DMS153 (cell line): ENCODE data around the gene FBXO42.

Source experiments
- DNase-seq: peaks from one replicate; lab custom pipeline; 2025; lab: John Stamatoyannopoulos, UW

FBXO42 gene

DNA sequence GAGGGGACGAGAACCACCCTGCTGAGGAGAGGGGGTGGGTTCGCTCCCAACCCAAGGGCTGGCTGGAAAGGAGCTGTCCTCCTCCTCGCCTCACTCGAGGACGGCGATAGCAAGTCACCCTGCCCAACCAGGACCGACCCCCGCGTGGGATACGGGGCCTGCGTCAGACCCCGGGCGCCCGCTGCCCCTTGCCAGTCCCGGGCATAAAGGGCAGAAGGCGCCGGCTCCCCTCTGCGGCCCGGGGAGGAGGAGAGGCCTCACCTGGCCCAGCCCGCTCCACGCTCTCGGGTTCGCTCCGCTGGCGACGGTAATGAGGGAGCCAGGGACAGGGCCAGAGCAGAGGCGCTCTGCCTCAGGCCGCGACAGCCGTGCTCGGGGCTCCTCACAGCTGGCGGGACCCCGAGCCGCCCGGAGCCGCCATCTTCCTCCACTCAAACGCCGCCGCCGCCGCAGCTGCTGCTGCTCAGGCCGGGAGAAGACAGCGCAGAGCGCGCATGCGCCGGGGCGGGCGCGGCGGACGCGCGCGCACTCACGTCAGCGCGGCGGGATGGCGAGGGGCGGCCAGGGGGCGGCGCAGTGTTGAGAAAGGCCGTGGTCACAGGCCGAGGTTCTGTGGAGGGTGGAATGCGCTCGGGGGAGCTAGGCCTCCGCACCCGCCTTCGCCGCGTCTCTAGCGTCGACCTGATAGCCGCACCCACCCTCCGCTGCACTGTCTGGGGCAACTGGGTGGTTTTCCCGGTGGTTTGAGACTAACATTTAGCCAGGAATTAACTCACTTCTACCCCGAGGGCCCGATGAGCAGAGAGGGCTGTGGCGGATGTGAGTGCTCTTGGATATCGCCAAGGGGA, at the start of gene FBXO42:
TSS of gene FBXO42 (minus strand) at position 487 of the 848 bp plus-strand sequence. CDS start 37,062 bp downstream, outside the sequence.
- DNase-seq: peak; percentile 87

DNA sequence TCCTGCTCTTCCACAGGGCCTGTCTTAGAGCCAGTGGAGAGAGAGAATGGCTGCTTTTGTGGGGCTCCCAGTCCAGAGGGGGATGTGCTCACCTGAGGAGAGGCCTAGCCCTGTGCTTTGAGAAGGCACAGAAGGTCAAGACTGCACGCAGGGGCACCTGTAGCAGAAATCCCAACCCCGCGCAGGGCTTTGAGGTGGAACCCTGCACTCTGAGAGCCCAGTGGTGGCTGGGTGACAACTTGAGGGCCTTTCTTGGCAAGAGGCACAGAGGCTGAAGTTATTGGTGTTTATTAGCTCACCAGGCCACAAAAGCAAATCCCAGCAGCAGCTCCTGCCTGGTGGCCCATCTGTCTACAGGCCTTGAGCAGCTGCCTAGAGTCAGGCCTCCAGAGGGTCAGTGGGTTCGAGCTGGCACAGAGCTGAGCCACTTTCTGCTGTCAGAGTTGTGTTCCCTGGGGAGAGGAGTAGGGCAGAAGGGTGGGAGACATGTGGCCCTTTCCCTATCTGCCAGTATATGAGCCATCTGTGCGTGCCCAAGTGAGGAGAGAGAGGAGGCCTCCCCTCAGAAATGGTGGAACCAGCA, 46.2 kb upstream of the FBXO42 start:
- no peak for DNase-seq

DNA sequence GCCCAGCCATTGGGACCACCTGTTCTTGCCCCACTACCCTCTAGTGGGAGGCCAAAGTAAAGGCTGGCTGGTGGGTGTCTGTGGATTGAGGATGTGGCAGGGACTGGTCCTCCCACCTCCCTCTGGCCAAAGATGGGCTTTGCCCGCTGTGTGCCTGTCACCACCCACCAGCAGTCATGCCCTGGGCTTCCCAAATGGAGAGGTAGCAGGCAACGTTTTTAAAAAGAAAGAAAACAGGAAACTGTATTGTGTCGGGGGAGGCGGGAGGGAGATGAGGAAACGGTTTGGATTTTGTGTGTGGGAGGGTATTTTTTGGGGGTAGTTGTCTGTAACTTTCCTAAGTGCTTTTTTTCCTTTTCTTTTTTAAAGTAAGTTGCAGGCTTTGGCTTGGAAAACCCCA, 44.8 kb upstream of the FBXO42 start:
- DNase-seq: no peak

DNA sequence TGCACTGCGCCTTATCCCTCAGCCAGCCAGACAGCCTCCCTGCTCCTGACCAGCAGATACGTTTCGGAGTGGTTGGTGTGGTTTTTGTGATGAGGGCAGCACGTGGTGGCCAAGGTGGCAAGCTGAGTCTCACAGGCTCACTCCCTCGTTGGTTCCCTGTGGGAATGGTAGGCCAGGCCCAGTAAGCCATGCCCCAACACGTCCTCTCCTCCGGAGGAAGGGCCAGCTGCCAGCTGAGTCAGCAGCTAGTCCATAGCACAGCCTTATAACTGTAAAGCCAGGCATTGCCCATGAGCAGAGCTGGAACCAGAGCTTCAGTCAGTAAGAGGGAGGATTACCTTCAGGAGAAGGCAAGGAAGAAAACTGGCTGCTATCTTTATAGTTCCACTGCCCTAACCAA, 44.3 kb upstream of the FBXO42 start:
- DNase-seq: no peak

DNA sequence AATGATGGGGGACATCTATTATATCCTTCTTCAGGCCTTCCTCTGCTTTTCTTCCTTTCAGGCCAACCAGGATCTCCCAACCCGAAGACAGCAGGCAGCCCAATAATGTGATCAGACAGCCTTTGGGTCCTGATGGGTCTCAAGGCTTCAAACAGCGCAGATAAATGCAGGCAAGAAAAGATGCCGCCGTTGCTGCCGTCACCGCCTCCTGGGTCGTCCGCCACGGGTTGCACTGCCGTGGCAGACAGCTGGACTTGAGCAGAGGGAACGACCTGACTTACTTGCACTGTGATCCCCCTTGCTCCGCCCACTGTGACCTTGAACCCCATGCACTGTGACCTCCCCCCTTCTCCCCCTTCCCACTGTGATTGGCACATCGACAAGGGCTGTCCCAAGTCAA, 42.7 kb upstream of the FBXO42 start:
- DNase-seq: no peak

DNA sequence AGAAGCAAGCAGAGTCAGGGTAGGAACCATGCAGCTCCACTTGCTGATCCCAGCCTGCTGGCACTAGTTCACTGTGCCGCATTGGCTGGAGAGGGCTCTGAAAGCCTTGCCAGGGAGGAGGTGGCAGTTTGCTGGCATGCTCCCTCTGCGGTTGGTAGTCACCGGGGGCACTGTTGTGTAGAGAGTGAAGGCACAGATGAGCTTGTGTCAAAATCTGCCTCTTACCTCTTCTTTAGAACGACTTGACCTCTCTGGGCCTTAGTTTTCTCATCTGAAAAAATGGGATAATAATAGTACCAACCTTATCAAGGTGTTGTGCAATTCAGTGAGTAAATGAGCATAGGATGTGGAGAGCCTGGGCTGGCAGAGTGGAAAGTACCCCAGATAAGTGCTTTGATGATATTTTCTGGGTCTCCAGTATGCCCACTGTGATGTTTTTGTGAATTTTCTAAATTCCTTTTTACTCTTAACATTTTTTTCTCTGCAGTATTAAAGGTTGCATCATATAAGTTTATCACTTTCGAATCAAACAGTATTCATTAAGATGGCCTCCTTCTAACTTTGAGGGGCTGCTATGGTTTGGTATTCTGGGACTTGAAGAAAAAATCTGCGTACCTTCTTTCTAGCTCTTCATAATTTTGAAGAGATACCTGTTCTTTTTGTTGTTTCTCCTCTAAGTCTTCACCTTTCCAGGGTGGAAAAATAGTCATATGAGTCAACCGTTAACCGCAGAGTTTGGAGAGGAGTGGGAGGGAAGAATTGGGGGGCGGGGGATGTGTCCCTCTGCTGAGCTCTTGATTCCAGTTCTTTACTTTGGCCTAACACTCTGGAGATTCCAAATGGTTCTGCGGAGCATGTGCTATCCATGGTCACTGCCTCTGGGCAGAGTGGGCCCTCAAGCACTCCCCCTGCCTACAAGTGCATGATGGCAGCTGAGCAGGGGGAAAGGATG, 41.6 kb upstream of the FBXO42 start:
- DNase-seq: no peak

DNA sequence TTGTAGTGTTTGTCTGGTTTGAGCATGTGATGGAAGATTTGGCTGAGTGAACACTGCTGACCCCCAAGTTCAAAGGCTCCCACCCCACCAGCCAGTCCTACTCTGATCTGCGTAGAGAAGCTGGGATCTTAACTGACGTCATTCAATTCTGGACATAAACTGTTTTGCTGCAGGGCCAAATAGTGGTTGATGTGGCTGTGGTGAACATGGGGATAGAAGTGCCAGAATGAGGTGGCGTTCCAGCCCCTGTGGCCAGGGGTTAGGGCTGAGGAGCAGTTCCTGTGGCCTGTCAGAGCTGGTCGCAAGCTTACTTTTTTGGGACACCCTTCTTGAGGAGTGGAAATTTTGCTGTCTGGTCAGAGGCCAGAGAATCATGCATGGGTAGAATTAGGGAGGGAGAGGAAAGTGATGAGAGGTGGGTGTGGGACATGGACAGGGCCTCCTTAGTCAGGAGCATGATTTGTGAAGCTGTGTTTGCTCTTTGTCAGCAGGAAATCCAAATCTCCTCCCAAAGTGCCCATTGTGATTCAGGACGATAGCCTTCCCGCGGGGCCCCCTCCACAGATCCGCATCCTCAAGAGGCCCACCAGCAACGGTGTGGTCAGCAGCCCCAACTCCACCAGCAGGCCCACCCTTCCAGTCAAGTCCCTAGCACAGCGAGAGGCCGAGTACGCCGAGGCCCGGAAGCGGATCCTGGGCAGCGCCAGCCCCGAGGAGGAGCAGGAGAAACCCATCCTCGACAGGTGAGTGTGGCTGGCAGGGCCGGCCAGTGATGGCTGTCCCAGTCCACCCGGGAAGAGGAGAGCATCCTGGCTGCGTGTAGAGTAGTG, 40.7 kb upstream of the FBXO42 start:
- DNase-seq: no peak

DNA sequence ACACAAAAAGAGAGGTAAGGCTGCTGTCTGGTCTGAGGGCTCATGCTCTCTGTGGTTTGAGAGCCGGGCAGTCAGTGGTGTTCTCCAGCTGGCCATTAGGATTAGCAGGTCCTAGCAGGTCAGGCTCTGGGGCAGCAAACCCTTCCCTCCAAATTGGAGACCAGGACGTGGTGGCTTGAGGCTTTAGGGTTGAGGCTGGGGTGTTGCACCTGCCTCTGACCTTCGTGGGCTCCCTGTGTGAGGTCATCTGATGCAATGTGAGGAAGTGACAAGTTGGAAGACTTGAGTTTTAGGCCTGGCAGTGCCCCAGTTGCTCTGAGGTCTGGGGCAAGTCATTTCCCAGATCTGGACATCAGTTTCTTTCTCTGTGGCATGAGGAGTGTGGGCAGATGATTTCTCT, 39.1 kb upstream of the FBXO42 start:
- no peak for DNase-seq

DNA sequence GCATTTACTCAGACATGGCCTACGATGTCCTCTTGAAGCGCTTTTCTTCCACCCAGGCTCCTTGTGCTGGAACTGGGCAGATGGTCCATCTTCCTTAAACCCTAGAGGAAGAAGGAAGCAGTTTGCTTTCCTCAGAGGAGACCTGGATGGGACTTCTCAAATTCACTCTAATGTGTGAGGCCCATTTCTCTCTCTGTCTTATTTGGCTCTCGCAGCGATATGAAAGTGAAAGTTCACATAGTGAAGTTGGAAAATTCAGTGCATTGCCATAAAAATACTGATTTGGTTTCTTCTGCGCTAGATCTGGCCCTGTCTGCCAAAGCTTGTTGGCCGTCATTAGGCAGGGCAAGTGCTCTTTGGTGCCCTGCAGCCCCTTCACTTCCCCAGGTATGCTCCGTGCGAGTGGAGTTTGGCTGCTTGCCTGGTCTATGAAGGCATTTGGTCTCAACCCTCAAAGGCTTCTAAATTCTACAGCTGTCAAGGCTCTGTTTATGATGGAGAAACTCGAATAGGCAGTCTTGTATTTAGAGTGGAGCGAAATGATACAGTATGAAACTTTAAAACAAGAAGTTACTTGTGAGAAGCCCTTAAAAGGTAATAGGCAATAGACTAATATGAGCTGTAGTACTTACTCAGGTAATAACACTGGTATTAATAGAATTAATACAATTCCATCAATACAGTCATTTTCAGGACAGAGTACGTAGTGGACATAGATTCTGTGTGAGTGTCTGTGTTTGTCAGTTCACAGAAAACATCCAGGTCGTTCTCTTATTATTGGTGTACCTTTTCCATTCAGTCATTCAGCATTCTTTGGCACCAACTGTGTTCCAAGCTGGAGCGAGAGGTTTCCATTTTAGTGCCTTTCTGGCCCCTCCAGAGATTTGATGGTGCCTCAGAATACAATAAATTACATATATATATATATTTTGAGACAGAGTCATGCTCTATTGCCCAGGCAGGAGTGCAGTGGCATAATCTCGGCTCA, 35.2 kb upstream of the FBXO42 start:
- DNase-seq: no peak

DNA sequence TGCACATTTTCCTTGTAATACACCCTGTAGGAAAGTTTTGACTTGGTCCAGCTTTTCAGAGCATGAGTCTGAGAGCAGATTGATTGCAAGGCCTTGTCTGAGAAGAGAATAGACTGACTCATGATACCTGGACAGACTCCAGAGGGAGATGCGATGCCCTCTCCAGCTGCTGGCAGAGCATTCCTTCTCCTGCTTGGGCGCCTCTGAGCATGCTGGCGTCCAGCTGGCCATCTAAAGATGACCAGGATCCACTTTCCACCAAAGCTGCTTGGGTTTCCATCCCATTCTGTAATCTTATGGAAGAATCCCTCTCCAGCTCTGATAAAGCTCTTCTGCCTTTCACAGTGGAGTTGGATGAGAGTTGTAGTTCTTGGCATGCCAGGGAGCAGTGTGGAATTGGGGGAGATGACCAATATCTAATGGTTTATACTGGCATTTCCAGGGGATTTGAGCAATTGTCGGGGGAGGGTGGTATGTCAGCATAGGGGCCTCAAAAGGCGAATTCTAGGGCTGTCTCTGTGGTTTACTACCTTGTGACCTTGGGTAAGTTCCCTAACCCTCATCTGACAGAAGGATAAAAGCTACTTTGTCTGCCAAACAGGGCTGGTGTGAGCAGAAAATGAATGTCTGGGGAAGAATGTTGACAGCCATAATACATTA, 34.3 kb upstream of the FBXO42 start:
- DNase-seq: no peak

DNA sequence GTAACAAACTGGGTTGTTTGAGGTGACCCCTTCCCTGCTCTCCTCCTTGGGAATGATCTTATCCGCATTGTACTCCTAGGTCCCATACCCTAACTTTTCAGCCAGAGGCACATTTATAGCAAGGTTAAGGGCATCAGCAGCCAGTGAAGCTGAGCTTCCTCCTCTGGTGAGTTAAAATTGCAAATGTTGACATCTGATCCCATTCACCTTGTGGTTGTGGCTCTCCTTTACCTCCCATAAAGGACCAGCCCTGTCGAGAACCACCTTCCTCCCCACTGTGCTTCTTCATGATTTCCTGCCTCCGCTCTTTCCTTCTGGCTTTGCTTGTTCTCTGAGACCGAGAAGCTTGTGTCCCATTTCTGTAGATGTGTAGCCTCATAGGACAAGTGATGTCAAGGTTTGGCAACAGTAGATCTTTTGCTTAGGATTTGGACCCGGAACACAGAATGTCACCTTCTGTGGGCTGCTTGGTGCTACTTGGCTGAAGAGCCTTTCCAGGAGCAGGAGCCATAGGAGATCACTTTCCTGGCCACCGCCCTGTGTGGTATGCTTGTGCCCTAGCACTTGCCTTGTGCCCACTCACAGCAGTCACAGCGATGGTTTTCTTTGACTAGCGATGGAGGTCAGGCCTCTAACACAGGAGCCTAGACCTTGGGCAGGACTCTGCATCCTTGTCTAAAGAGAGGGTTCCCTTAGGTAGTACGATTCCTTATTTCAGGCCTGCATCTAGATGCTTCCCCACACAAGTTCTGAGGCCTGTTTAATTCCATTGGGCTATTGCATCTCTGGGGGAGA, 33.6 kb upstream of the FBXO42 start:
- DNase-seq: no peak

DNA sequence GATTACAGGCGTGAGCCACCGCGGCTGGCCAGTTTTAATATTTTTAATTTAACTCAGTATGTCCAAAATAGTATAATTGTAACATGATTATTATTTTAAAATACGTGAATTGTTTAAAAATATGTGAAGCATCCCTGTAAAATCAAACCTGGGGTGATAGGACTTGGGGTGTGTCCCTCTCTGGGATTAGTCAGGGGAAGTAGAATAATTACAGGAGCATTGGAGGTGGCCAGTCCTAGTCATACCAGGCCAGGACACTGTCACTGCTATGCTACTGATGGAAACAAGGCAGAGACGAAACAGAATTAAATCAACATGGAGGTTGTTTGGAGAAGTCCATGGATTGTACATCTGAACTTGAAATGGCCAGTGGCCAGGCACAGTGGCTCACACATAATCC, 31.6 kb upstream of the FBXO42 start:
- DNase-seq: no peak

DNA sequence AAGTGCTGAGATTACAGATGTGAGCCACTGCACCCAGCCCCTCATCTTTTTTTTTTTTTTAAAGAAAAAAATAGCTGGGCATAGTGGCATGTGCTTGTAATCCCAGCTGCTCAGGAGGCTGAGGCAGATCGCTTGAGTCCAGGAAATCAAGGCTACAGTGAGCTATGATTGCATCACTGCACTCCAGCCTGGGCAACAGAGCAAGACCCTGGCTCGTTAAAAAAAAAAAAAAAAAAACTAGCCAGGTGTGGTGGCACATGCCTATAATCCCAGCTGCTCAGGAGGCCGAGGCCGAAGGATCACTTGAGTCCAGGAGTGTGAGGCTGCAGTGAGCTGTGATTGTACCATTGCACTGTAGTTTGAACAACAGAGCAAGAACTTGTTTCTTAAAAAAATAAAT, 28.6 kb upstream of the FBXO42 start:
- DNase-seq: no peak

DNA sequence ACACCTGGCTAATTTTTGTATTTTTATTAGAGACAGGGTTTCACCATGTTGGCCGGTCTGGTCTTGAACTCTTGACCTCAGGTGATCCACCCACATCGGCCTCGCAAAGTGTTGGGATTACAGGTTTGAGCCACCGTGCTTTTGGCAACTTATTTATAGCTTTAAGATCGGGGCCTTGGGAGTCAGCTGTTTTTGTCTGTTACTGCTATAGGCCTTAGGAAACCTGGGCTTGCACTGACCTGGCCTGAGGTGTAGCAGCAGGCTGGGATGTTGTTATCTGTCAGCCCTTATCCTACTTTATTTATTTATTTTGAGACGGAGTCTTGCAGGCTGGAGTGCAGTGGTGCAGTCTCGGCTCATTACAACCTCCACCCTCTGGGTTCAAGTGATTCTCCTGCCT, 26.2 kb upstream of the FBXO42 start:
- no peak for DNase-seq

DNA sequence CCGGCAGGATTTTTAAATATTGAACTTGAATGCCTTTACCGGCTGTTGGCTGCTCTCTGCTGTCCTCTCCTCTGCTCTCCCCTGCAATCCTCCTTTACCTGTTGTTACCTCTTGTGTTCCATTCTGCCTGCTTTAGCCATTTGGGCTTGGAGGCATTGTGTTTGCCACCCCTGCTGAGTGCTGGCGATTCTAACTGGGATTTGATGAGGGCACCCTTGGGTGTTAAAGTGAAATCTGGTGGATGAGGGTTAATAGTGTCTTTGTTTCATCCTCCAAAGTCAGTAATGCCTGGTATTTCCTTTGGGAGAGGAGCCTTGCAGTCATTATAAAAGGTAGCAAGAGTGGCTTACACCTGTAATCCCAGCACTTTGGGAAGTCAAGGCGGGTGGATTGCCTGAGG, 24.7 kb upstream of the FBXO42 start:
- DNase-seq: no peak

DNA sequence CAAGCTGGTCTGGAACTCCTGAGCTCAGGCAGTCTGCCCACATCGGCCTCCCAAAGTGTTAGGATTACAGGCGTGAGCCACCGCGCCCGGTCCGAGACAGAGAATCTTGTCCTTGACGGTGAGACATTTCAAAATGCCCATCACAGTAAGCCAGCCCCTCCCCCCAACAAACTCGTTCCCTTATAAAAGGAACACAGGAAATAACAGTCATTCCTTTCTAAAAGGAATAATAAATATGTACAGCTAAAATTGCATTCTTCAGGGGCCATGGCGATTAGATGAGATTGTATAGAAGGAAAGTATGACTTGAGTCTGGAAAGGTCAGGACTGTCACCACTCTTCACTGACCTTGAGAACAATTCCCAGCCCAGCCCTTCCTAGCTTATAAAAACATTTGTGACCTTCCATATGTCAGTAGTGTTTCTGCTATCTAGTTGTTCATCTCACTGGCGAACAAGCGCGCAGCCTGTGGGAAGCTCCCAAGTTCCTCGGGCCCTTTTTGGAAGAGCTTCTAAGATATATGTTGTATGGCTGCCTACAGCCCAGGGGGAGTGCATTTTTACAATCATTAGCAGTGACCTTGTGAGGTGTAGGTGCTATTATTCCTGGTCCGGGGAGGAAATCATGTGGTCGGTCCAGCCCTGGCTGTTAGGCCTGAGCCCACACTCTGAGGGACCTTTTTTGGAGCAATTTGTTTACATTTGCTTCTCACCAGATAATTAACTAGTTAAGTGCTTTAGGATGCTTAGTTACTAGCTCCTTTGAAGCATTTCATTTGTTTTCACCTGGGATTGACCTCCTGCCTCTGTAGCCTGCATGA, 23.5 kb upstream of the FBXO42 start:
- no peak for DNase-seq

DNA sequence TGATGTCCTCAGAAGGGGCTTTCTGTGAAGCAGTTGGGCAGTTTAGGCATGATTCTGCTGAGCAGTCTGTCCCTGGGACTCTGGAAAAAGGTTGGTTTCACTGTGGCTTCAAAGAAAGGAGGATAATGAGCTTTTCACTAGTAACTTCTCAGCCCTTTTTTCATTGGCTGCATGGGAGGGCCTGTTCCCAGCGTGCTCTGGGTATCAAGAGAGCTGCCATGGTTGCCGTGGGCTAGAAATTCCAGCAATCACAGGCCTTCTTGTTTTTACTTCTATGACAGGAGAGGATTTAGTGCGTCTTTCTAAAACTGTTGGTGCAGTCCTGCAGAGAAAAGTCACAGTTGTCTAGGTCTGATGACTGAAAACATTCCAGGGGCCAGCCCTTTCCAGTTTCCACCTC, 22.0 kb upstream of the FBXO42 start:
- DNase-seq: no peak
